Fibroblast of lung (primary cell): ENCODE measurements around the gene GRM4. TPM values are rescaled to one million over a fixed set of nuclear protein-coding genes. Genes with fewer than 3 reads are reported as not detected.

Experiments used
- DNase-seq, 2 donors: peaks; one replicate each; pipeline versions ENCODE4 v3.0.0 to v3.0.0-alpha.2; 2010; ENCODE audit warnings: low read depth in 2 of 2
- H2AFZ ChIP-seq: 2 replicates; pipeline ENCODE4 v1.5.1; 2012; ENCODE audit warnings: low read length, control low read depth, inconsistent platforms
- H3K27ac ChIP-seq: 2 replicates; pipeline ENCODE4 v1.5.1; 2011; ENCODE audit warnings: low read length, control low read depth; ENCODE audit not compliant: insufficient read depth
- H3K27me3 ChIP-seq: 2 replicates; pipeline ENCODE4 v1.5.1; 2011; ENCODE audit warnings: mild to moderate bottlenecking, low read length; ENCODE audit not compliant: control insufficient read depth, insufficient read depth
- H3K36me3 ChIP-seq: 2 replicates; pipeline ENCODE4 v1.5.1; 2011; ENCODE audit warnings: low read length; ENCODE audit not compliant: control insufficient read depth, insufficient read depth
- H3K4me1 ChIP-seq: 2 replicates; pipeline ENCODE4 v1.5.1; 2011; ENCODE audit warnings: low read length; ENCODE audit not compliant: control insufficient read depth, insufficient read depth; ENCODE audit errors: extremely low read depth
- H3K4me2 ChIP-seq: 2 replicates; pipeline ENCODE4 v1.5.1; 2011; ENCODE audit warnings: low read length, control low read depth; ENCODE audit not compliant: insufficient read depth; ENCODE audit errors: extremely low read depth
- H3K4me3 ChIP-seq, 4 experiments: fragments of 200-600 bp in 1 of 4; sonication (generic) in 1 of 4; replicated peaks in 1 of 4; 2 replicates each; pipeline ENCODE4 v1.5.1; 2011 to 2016; ENCODE audit warnings: low read length in 4 of 4, low read depth in 3 of 4, mild to moderate bottlenecking in 3 of 4, control low read depth in 2 of 4, inconsistent platforms in 1 of 4, mixed read lengths in 1 of 4; ENCODE audit not compliant: insufficient read depth in 1 of 4; ENCODE audit errors: control extremely low read depth in 1 of 4
- H3K79me2 ChIP-seq: 2 replicates; pipeline ENCODE4 v1.5.1; 2012; ENCODE audit warnings: mild to moderate bottlenecking, low read length, inconsistent platforms; ENCODE audit not compliant: control insufficient read depth, insufficient read depth
- H3K9ac ChIP-seq: 2 replicates; pipeline ENCODE4 v1.5.1; 2011; ENCODE audit warnings: mild to moderate bottlenecking, low read length, control low read depth; ENCODE audit not compliant: insufficient read depth
- H3K9me3 ChIP-seq: 2 replicates; pipeline ENCODE4 v1.5.1; 2012; ENCODE audit warnings: low read depth, low read length; ENCODE audit not compliant: control insufficient read depth, insufficient read depth
- H4K20me1 ChIP-seq: 2 replicates; pipeline ENCODE4 v1.5.1; 2011; ENCODE audit warnings: low read length; ENCODE audit not compliant: control insufficient read depth, insufficient read depth; ENCODE audit errors: extremely low read depth
- CTCF ChIP-seq, 2 donors: IDR thresholded peaks in 1 of 2; conservative IDR thresholded peaks in 1 of 2; 1 replicate in 1 of 2; 2 replicates in 1 of 2; pipeline ENCODE4 v1.5.1; 2011 to 2012; ENCODE audit warnings: low read length in 2 of 2, control low read depth in 1 of 2, inconsistent platforms in 1 of 2, low read depth in 1 of 2, mild to moderate bottlenecking in 1 of 2
- EZH2 ChIP-seq: IDR thresholded peaks from 2 replicates; pipeline ENCODE4 v1.5.1; 2012; ENCODE audit warnings: low read length, control low read depth, mild to moderate bottlenecking; ENCODE audit errors: missing control alignments
- polyA plus RNA-seq, 2 donors: library from polyadenylated mRNA; depleted of rRNA in 1 of 2; stranded (reverse) in 1 of 2; unstranded in 1 of 2; fragments of >200 nt; gene quantifications; 2 replicates each; pipeline ENCODE4 v1.2.1, GENCODE V29; 2011 to 2012; ENCODE audit warnings: missing spikeins in 1 of 2
- total RNA-seq: library from RNA; depleted of rRNA; stranded (reverse); fragments of >200 nt; gene quantifications from 2 replicates; pipeline ENCODE4 v1.2.1, GENCODE V29; 2014

GRM4 gene
- total and polyA plus RNA-seq, 2 donors (not counting 1 experiment from before 2014, with no cell fraction given): under 0.01 TPM; not detected in 1

GRCh38 chr6:34027939-34028441, 117.9 kb downstream of the GRM4 start:
- Histone ChIP-seq H3K9ac (no peak overlapping the region), H4K20me1 (no peaks in the 10 kb centered on the region), H3K4me3 (no peak overlapping the region), H3K27me3 (peaks cover 3% of the 10 kb centered on the region), H3K4me2 (no peak overlapping the region), H3K9me3 (no peaks in the 10 kb centered on the region), H3K27ac (no peak overlapping the region), H3K4me1 (no peaks in the 10 kb centered on the region), H3K79me2 (no peaks in the 10 kb centered on the region), H2AFZ (no peak overlapping the region), H3K36me3 (no peaks in the 10 kb centered on the region)
- no peak for DNase-seq
- no peak for TF ChIP-seq EZH2
- no peak for TF ChIP-seq CTCF (conservative IDR thresholded peaks at IDR 0.05 in 1 of 2, IDR thresholded peaks at IDR 0.05 in 1 of 2; ENCODE audit: low read depth in 1 of 2, low read length in 2 of 2)

GRCh38 chr6:34027445-34027936, 118.4 kb downstream of the GRM4 start:
- no peak overlapping the region for H2AFZ ChIP-seq

GRCh38 chr6:34025861-34026260, 120.0 kb downstream of the GRM4 start:
- Histone ChIP-seq H3K9ac (no peak overlapping the region), H3K79me2 (no peaks in the 10 kb centered on the region), H2AFZ (no peak overlapping the region), H3K36me3 (no peaks in the 10 kb centered on the region), H3K27me3 (peaks cover 3% of the 10 kb centered on the region), H3K4me3 (no peak overlapping the region), H4K20me1 (no peaks in the 10 kb centered on the region), H3K9me3 (no peaks in the 10 kb centered on the region), H3K27ac (no peak overlapping the region), H3K4me2 (no peak overlapping the region), H3K4me1 (no peaks in the 10 kb centered on the region)
- TF ChIP-seq CTCF (conservative IDR thresholded peaks at IDR 0.05 in 1 of 2, IDR thresholded peaks at IDR 0.05 in 1 of 2; ENCODE audit: low read depth in 1 of 2, low read length in 2 of 2): no peak
- no peak for TF ChIP-seq EZH2
- DNase-seq: no peak

More at GRCh38 chr6:34027445-34027936, 118.4 kb downstream of the GRM4 start:
- Histone ChIP-seq H3K4me3 (no peak overlapping the region), H3K9me3 (no peaks in the 10 kb centered on the region), H3K36me3 (no peaks in the 10 kb centered on the region), H3K27me3 (peaks cover 3% of the 10 kb centered on the region), H3K4me2 (no peak overlapping the region), H3K4me1 (no peaks in the 10 kb centered on the region), H3K9ac (no peak overlapping the region), H3K79me2 (no peaks in the 10 kb centered on the region), H3K27ac (no peak overlapping the region), H4K20me1 (no peaks in the 10 kb centered on the region)
- DNase-seq: peak in 1 of 2 donors; percentile 15
- TF ChIP-seq EZH2 (no peak), CTCF (conservative IDR thresholded peaks at IDR 0.05 in 1 of 2, IDR thresholded peaks at IDR 0.05 in 1 of 2; ENCODE audit: low read depth in 1 of 2, low read length in 2 of 2) (peak; percentile 65 to 77)
